ENCODE measurements around the gene CAPN8. TPM values are rescaled to one million over a fixed set of nuclear protein-coding genes. Genes with fewer than 3 reads are reported as not detected.

CAPN8 gene
- total RNA-seq, 3 donors from 2014 or later: 0.32 to 83.9 (median 41.3) TPM

DNA sequence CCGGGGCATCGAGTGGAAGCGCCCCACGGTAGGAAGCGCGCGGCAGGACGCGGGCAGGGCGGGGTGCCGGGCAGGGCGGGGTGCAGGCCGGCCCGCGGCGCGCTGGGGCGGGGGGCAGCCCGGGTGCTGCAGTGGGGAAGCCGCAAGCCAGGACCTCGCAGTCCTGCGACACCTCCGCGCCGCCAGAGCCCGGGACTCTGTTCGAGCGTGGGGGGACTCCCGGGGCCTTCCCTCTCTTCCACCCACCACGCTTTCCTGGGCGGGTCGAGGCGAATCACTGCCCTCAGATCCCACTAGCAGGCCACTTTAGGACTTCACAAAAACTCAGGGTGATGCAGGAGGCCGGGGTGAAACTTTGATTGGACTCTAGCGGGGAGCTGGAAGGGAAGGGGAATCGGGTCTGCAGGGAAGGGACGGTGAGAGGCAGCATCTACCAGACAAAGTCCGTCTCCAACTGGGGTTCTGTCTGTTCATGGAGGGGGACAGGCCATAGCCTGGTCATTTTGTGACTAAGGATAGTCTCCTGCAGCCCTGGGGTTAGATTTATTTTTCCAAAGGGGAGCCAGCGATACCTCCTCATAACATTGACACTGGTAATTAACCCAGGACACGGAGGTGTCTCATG is 47.5 kb upstream of the CAPN8 start:
- peak in 1 of 2 donors; percentile 39 for DNase-seq (ENCODE audit: low spot score in 2 of 2)
- no peaks in the 10 kb centered on the region for H3K9me3 ChIP-seq
- H3K4me1 ChIP-seq: peaks cover 0 to 18% of the 10 kb centered on the region in 2 donors
- H3K27me3 ChIP-seq: no peaks in the 10 kb centered on the region
- intact Hi-C loops (cut with DNase I; ENCODE audit: low total_unique reads): no loop called here
- no peaks in the 10 kb centered on the region for H3K36me3 ChIP-seq
- peak overlapping the region; percentile 54 to 99 (median 84) for H3K4me3 ChIP-seq
- no peak for TF ChIP-seq POLR2A (IDR thresholded peaks at IDR 0.05)
- no peak for TF ChIP-seq POLR2AphosphoS5 (IDR thresholded peaks at IDR 0.05)
- TF ChIP-seq, protein P1, sequence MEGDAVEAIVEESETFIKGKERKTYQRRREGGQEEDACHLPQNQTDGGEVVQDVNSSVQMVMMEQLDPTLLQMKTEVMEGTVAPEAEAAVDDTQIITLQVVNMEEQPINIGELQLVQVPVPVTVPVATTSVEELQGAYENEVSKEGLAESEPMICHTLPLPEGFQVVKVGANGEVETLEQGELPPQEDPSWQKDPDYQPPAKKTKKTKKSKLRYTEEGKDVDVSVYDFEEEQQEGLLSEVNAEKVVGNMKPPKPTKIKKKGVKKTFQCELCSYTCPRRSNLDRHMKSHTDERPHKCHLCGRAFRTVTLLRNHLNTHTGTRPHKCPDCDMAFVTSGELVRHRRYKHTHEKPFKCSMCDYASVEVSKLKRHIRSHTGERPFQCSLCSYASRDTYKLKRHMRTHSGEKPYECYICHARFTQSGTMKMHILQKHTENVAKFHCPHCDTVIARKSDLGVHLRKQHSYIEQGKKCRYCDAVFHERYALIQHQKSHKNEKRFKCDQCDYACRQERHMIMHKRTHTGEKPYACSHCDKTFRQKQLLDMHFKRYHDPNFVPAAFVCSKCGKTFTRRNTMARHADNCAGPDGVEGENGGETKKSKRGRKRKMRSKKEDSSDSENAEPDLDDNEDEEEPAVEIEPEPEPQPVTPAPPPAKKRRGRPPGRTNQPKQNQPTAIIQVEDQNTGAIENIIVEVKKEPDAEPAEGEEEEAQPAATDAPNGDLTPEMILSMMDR (IDR thresholded peaks at IDR 0.05): no peak
- peak overlapping the region; percentile 94 to 98 for H3K27ac ChIP-seq

DNA sequence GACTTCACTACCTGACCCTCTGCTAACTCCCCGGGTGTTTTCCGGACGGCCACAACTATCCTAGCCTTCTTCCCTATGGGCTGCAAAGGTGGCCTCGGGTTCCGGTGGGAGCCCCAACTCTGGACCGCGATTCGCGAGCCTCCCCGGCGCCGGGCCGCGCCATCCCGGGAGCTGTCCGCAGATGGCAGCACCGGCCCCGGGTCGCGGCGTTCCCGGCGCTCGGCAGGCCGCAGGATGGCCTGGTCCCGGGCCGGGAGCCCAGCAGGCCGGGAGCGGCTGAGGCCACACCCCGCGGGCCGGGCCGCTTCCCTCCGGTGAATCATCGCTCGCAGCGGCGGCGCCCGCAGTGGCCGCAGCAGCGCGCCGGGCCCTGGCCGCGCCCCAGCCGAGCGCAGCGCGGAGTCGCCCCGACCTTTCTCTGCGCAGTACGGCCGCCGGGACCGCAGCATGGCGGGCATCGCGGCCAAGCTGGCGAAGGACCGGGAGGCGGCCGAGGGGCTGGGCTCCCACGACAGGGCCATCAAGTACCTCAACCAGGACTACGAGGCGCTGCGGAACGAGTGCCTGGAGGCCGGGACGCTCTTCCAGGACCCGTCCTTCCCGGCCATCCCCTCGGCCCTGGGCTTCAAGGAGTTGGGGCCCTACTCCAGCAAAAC is 46.8 kb upstream of the CAPN8 start, which contains the start of gene CAPN2:
TSS of gene CAPN2 (plus strand) at position 346 of the 656 bp plus-strand sequence. CDS start at position 448, 102 bp downstream.
- peak; percentile 76 to 79 for DNase-seq (ENCODE audit: low spot score in 2 of 2)

DNA sequence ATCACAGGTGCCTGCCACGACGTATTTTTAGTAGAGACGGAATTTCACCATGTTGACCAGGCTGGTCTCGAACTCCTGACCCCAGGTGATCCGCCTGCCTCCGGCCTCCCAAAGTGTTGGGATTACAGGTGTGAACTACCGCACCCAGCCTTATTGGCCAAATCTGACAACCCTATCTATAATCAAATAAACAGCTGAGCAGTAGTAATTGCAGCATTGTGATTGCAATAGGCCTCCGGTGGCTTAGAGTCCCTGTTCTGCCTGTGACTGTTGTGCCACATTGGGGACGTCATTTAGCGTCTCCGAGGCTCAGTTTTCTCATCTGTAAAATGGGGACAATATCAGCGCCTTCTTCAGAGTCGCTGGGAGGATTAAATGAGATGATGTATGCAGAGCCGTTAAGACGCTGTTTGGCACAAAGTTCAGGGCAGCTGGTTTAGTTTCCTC is 46.3 kb upstream of the CAPN8 start:
- peaks cover 0 to 13% of the 10 kb centered on the region in 2 donors for H3K4me1 ChIP-seq
- peak overlapping the region; percentile 94 to 98 for H3K27ac ChIP-seq
- no peaks in the 10 kb centered on the region for H3K9me3 ChIP-seq
- intact Hi-C loops (cut with DNase I; ENCODE audit: low total_unique reads): no loop called here
- DNase-seq (ENCODE audit: low spot score in 2 of 2): no peak
- peak overlapping the region; percentile 54 to 99 (median 84) for H3K4me3 ChIP-seq
- TF ChIP-seq, protein P1 (IDR thresholded peaks at IDR 0.05): no peak
- TF ChIP-seq POLR2A (IDR thresholded peaks at IDR 0.05): no peak
- no peak for TF ChIP-seq POLR2AphosphoS5 (IDR thresholded peaks at IDR 0.05)
- H3K27me3 ChIP-seq: no peaks in the 10 kb centered on the region
- H3K36me3 ChIP-seq: no peaks in the 10 kb centered on the region

More for the DNA sequence above, 46.8 kb upstream of the CAPN8 start, which contains the start of gene CAPN2:
- no peaks in the 10 kb centered on the region for H3K27me3 ChIP-seq
- H3K27ac ChIP-seq: peak within 1 kb of the TSS; percentile 94 to 98
- H3K36me3 ChIP-seq: no peaks in the 10 kb centered on the region
- H3K9me3 ChIP-seq: no peaks in the 10 kb centered on the region
- intact Hi-C loops (cut with DNase I; ENCODE audit: low total_unique reads): no loop called here
- H3K4me1 ChIP-seq: peaks cover 0 to 18% of the 10 kb centered on the region in 2 donors
- H3K4me3 ChIP-seq: peak within 1 kb of the TSS; percentile 54 to 99 (median 84)
- TF ChIP-seq POLR2AphosphoS5 (IDR thresholded peaks at IDR 0.05) (peak in 2 of 3 donors; percentile 48 to 75), POLR2A (IDR thresholded peaks at IDR 0.05) (no peak)
- TF ChIP-seq, protein P1 (IDR thresholded peaks at IDR 0.05): peak; percentile 26 to 85 (median 54)

DNA sequence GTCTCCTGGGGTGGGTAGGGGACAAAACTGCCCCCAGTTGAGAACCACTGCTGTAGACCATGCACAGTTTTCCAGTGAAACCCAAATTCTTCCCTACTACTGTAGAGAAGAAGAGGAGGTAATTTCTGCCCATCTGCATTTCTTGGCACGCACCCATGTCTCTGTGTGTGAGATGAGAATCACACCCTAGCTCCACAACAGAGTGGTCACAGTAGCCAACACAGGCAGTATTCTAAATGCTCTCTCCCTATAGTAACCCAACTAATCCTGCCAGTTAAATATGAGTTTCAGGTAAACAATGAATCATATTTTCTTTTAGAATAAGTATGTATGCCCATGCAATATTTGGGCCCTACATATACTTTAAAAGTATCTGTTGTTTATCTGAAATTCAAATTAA is 45.7 kb upstream of the CAPN8 start:
- peak overlapping the region in 1 of 2 donors; percentile 94 for H3K27ac ChIP-seq
- TF ChIP-seq POLR2AphosphoS5 (IDR thresholded peaks at IDR 0.05) (no peak), POLR2A (IDR thresholded peaks at IDR 0.05) (no peak)
- TF ChIP-seq, protein P1 (IDR thresholded peaks at IDR 0.05): no peak
- peaks cover 0 to 7% of the 10 kb centered on the region in 2 donors for H3K4me1 ChIP-seq
- DNase-seq (ENCODE audit: low spot score in 2 of 2): no peak
- no peak overlapping the region for H3K4me3 ChIP-seq
- intact Hi-C loops (cut with DNase I; ENCODE audit: low total_unique reads): no loop called here
- H3K27me3 ChIP-seq: no peaks in the 10 kb centered on the region
- no peaks in the 10 kb centered on the region for H3K9me3 ChIP-seq
- H3K36me3 ChIP-seq: no peaks in the 10 kb centered on the region
